NCI-H2081 treated with DMSO at 0.1 percent for 48 hours (cell line): ENCODE measurements around the gene STK24.

Source experiments
- DNase-seq: peaks from one replicate; lab custom pipeline; 2025; lab: John Stamatoyannopoulos, UW

STK24 gene

DNA sequence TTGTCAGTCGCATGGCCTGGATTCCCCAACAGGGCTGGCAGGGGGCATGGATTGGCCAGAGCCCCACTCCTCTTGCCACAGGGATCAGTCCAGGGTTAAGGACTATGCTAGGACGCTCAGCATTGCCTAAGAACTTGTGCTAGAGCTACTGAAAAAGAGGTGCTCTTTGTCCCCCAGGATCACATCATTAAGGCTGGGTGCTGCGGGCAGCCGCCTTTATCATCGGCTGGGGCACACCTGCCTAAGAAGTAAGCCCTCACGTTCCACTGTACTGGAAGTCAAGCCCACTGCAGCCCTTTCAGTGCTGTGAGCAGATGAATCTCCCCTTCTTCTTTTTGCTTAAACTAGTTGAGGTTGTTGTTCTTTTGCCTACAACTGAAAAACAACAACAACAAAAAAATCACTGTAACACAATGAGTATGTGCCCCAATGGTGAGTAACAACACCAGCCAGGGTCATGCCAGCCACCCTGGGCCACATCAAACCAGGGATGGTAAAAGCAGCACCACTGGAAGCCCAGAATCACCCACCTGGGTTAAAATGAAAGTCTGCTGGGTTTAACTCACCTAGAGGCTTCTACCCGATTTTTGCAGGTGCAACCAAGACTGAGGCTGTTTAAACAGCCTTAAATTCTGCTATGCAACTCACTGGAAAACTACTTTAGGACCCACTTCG is 20.6 kb downstream of the STK24 start:
- DNase-seq: no peak

- DNase-seq: no peak
Observed at GRCh38 chr13:98549728-98550317, 27.1 kb downstream of the STK24 start.

GRCh38 chr13:98549006-98549727 is 27.7 kb downstream of the STK24 start:
- DNase-seq: no peak

GRCh38 chr13:98548230-98548629 is 28.7 kb downstream of the STK24 start:
- DNase-seq: no peak

GRCh38 chr13:98547455-98547854 is 29.5 kb downstream of the STK24 start:
- DNase-seq: no peak

- DNase-seq: no peak
Observed at GRCh38 chr13:98546402-98546801, 30.5 kb downstream of the STK24 start.

- no peak for DNase-seq
Observed at GRCh38 chr13:98544104-98544710, 32.7 kb downstream of the STK24 start.

GRCh38 chr13:98543378-98544103 is 33.4 kb downstream of the STK24 start:
- DNase-seq: no peak

- DNase-seq: no peak
Observed at GRCh38 chr13:98542568-98543377, 34.1 kb downstream of the STK24 start.

DNA sequence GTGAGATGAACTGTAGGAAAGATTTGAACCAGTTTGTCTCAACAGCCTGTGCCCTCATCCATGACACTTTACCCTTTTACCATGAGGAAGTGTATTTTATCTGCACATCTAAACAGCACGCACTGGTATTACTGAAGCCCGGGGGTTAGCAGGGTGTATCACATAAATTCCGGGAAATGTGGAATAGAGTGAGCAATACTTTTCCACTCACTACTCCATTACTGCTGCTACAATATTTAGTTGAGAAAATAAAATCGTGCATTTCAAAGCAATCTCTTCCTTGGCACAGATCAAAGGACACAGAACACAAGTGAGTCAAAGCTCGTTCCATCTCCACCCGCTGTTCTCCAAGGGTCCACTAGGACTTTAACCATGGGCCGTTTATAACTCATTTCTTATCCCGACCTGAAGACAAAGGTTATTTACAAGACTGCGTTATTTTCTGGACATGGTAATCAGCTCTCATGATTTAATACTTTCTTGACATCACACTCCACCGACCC is 35.2 kb downstream of the STK24 start:
- no peak for DNase-seq

DNA sequence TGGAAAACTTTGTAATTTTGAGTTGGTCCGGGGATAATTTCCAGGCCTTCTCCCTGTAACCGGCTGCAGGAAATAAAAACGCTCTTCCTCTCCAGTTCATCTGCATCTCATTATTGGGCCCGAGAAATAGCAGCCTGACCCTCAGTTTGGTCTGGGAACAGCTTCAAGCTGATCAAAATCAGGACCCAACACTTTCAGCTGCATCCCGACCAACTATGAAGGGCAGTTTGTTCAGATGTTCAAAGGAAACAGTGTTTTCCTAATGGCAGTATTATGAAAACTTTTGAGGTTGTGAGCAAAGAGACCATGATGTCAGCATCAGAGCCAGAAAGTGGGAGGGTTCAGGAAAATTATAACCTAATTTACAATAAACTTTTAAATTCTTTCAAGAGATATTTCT is 35.7 kb downstream of the STK24 start:
- DNase-seq: no peak

GRCh38 chr13:98540476-98540875 is 36.4 kb downstream of the STK24 start:
- DNase-seq: no peak

GRCh38 chr13:98539666-98540065 is 37.2 kb downstream of the STK24 start:
- DNase-seq: no peak

GRCh38 chr13:98538876-98539275 is 38.0 kb downstream of the STK24 start:
- DNase-seq: no peak

- DNase-seq: no peak
Observed at GRCh38 chr13:98537740-98538139, 39.2 kb downstream of the STK24 start.

GRCh38 chr13:98537306-98537705 is 39.6 kb downstream of the STK24 start:
- no peak for DNase-seq

DNA sequence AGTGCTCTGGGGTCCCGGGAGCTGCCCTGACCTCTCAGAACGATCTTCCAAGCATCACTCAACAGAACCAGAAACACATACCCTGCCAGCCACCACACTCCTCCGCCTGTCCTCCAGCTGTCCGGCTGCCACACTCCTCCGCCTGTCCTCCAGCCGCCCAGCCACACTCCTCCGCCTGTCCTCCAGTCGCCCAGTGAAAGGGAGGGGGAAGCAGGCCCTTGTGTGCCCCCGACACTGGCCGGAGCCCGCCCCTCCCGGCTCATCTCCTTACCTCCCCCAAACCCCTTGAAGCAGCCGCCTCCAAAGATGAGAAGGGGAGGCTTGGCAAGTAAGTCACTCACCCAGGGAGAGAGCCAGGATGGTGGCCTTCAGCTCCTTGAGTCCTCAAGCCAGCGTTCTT is 40.2 kb downstream of the STK24 start:
- DNase-seq: no peak

DNA sequence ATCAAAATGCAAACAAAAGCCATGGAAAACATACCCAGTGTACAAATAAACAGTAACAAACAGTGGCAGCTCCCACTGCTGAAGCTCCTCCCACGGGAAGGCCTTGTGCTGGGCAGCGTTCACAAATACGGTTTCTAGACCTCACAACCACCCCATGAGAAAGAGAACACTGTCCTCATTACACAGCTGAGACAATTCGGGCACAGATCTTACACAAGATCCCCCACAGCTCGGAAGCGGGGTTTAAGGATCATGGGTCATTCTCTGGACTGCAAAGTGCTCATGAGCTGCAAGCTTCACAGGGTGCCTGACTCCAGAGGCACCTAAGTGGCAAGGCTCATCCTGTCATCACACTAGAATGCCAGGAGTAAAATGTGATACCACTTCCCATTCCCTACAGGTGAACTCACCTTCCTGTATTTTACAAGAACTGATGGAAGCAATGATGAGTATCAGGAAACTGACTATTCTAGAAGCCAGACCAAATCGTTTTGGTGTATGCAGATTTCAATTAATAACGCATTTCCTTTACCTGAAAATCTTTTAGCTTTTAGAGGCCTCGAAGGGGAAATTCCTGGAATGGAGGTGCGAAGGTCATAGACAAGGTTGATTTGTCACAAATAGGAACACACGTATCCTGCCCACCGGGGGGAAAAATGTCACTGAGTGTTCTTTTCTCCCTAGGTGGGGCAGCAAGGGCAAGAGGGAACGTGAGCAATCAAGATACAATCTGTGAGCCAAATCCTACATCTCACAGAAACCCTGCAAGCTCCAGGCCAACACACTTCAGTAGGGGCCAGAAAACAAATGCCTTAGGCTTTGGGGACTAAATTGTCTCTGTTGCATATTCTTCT is 41.2 kb downstream of the STK24 start:
- no peak for DNase-seq

DNA sequence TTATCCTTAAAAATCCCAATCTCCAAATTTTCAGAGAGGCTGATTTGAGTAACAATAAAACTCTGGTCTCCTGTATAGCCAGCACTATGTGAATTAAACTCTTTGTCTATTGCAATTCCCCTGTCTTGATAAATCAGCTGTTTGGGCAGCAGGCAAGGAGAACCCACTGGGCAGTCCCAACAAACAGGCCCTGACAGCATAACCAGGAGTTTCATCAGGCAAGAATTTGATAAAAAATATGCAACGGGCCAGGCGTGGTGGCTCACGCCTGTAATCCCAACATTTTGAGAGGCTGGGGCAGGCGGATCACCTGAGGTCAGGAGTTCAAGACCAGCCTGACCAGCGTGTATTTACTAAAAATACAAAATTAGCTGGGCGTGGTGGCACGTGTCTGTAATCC is 42.1 kb downstream of the STK24 start:
- DNase-seq: no peak

- DNase-seq: no peak
Observed at GRCh38 chr13:98533912-98534311, 43.0 kb downstream of the STK24 start.
